ENCODE measurements around the gene CFAP99.
"Not testable (repeated sequence)": the region's sequence is repeated elsewhere in the genome, so short reads cannot be mapped to it uniquely, and the experiment has no call there.

CFAP99 gene

DNA sequence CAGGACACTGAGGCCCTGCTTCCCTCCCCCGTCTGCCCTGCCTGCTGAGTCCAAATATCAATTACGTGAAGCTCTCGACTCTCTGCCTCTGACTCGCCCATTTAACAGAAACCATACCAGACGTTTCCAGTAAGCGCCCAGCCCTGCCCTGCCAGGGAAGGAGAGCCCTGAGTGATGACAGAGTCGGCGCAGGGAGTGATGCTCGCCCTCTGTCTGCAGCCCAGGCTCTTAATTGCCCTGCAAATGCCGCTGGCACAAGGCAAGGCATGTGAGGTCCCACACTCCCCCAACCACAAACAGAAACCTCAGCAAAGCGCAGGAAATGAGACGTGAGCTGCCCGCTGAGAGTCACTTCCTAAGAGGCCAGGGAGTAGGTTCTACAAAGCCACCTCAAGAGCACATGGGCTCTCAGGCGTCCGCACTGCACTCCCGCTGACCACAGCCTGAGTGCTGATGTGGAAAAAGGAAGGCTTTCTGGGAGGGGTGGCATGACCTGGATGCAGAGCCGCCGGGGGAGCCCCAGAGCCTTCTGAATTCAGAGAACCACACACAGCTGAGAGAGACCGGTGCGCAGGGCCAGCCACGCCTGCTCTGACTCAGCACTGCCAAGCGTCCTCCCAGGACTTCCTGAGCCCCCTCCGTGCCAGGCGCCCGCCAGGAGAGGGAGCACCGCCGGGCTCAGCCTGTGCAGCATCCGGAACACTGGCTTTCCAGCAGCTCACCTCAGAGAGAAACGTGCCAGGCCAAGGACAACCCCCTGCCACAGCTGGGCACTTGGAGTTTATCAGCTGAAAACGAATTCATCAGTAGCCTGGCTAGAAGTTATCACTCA is 5.7 kb upstream of the CFAP99 start:
- DNase-seq: peak in 1 of 2 experiments; percentile 14

- no peak for DNase-seq
Measured at GRCh38 chr4:2413821-2414610, 4.7 kb upstream of the CFAP99 start.

- DNase-seq: no peak
Measured at GRCh38 chr4:2415213-2415612, 3.5 kb upstream of the CFAP99 start.

DNA sequence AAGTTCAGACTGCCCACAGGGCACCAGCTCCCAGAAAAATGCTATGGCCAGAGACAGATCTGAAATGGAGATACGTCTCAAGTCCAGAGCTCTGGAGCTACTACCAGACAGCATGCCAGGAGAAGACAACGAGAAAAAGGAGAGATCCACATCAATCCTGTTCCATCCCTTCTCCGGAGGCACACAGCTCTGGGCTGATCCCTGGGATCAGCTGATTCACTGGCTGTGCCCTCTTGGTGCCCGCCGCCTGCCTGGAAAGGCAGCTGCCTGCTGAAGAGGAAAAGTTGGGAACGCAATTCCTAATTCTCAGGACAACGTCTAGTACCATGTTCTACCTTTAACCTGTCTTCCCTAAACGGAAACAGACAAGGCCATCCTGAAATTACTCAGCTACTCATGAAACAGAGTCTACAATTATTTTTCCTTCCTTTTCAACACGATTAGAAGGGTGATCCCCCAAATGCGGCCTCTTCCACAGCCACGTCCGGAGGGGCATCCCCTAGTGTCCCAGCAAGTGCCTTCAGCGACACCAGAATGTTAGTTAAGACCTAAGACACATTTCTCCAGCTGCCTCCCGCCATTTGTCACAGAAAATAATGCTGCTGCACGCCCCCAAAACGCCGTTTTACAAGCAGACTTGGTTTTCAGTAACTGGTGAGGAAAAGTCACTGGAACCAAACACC is 2.7 kb upstream of the CFAP99 start:
- DNase-seq: no peak

DNA sequence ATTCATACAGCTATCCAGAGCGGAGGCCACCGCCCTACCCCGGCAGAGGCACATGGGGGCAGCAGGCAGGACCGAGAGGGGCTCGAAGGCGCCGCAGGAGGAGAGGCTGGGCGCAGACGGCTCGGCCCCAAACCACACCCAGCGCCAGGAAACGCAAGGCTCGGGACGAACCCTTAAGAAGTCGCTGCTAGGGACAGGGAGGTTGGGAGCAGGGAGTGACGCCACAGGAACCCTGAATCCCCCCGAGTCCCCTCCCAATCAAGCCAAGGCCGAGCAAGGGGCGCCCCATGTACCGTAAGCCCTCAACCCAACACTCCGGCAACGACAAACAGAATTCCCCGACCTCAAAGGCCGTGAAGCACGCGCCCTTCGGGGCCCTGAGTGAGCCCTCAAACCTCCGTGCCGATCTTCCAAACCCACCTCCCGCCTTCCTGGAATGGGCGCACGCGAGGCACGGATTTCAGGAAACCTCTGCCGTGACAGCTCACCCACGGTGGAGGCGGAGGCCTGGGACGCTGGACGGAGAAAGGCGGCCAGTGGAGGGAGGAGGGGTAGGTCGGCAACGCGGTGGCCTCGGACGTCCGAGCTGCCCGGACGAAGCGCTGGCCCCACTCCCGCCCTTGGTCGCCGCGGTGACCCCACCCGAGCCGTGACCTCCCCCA is 2.1 kb upstream of the CFAP99 start:
- DNase-seq: no peak

DNA sequence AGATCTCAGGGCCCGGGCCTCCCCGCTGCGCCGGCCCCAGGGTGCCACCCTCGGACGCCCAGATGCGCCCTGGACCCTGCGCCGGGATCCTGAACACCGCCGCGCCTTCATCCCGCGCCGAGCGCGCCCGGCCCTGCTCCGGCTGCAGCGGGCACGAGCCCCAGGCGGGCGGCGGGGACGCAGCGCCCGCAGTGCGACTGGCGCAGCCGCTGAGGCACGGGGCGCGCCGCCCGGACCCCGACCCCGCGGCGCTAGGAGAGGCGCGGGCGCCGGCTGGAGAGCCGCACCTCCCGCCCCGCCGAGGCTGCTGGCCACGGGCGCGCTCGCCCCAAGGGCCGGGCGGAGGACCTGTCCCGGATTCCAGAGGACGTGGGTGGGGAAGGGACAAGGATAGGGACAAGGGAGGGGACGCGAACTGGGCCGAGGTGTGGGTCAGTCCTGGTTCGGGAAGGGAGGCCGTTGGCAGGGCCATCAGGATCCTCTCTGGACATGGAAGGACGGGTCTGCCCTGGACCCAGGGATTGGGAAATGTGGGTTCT is 1.5 kb upstream of the CFAP99 start:
- DNase-seq: no peak

DNA sequence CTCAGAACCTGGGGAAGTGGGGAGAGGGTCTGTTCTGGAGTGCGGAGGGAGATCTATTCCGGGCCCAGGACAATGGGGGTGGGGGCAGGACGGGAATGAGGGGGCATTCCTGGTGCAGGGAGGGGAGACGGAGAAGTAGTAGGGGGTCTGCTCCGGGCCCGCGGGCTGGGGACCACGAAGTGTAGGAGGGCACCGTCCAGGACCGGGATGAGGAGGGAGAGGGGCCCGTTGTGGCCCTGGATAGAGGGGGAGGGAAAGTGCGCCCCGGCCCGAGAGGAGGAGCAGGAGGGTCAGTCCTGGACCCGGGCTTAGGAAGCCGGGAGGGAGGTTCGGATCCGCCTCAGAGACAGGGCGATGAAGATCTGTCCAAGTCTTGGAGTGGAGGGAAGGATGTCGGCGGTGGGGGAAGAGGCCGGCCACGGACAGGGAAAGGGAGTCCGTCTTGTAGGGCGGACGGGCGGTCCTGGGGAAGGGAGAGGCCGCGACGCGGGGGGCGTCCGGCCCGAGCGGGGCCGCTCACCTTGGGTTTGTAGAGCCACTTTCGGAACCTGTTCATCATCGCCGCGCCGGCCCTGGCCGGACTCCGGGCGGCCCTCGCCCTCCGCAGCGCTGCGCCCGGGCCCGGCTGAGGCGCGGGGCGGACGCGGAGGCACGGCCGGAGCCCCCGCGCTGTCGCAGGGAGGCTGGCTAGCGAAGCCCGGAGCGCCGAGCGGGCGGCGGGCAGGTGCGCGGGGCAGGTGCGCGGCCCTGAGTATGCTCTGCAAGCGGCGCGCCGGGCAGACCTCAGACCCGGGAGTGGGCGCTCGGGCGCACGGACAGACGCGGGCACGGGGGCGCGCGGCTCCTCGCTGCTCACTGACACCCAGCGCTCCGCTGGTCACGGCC is 748 bp upstream of the CFAP99 start, which contains the start of gene ZFYVE28:
TSS of gene ZFYVE28 (minus strand) at position 881 of the 885 bp plus-strand sequence. CDS start at position 559, 322 bp downstream.
- DNase-seq: no peak

- no peak for DNase-seq
Measured at GRCh38 chr4:2419814-2420213, 1.1 kb downstream of the CFAP99 start.

DNA sequence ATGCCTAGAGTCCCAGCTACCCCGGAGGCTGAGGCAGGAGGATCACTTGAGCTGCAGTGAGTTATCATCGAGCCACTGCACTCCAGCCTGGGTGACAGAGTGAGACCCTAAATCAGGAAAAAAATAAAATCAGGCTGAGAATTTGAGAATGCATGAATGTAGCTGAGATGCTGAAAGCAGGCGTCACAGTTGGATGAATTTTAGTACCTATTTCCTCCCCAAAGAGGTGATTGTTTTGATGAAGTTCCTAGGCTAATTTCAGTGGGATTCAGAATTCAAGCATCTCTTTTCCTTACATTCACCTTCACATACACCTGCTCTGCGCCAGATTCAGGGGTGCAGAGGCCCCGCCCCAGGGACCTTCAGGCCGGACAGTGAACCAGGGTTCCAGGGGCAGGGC is 3.2 kb downstream of the CFAP99 start:
- no peak for DNase-seq

DNA sequence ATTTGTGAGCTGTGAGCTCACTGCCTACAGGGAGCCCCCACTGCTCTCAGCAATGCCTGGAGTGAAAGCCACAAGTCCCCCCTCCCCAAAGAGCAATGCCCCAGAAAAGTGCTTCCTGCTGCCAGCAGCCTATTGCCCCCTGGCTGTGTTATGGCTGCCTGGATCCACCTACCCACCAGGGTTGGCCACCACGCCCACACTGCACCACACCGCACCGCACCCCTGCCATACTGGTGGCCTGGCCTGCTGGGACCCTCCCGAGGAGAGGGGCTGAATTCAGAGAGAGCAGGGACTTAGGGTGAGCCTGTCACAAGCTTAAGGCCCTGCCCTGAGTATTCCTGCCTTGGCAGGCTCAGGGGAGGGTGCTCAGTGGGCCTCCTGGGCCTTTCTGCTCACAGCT is 4.3 kb downstream of the CFAP99 start:
- no peak for DNase-seq

- DNase-seq: no peak
Measured at GRCh38 chr4:2423695-2424094, 4.9 kb downstream of the CFAP99 start.

GRCh38 chr4:2424581-2424980 is 5.8 kb downstream of the CFAP99 start:
- no peak for DNase-seq

DNA sequence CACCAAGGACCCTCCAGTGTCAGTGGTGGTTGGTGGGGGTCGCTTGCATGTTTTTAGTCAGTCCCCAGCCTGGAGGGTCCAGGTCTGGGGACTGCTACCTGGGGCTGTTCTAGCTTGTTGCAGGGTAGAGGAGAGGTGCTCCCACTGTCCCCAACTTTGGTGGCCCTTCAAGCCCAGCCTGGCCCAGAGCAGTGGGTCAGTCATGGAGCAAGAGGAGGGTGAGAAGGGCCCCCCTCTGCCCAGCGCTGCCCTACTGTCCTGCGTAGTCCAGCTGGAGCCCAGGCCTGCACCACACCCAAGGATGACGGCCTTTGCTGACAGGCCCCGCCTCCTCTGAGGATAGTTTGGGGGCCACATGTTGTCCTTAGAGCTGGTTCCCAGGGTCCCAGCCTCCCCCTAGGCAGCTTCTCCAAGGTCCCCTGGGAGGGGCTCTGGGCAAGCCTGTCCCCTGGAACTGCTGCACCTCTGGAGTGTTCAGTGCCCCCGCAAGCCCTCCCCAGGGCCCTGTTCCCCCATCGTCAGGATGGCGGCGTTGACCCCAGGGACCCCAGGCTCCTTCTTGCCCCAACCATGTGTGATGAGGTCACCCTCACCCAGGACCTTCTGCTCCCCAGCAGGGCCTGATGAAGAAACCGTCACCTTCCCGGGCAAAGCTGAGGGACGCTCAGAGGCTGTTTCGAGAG is 6.8 kb downstream of the CFAP99 start:
- DNase-seq: no peak

GRCh38 chr4:2426069-2426397 is 7.3 kb downstream of the CFAP99 start:
- DNase-seq: no peak

- DNase-seq: no peak
Measured at GRCh38 chr4:2426711-2427275, 8.0 kb downstream of the CFAP99 start.

- no peak for DNase-seq
Measured at GRCh38 chr4:2427383-2428334, 8.9 kb downstream of the CFAP99 start.

DNA sequence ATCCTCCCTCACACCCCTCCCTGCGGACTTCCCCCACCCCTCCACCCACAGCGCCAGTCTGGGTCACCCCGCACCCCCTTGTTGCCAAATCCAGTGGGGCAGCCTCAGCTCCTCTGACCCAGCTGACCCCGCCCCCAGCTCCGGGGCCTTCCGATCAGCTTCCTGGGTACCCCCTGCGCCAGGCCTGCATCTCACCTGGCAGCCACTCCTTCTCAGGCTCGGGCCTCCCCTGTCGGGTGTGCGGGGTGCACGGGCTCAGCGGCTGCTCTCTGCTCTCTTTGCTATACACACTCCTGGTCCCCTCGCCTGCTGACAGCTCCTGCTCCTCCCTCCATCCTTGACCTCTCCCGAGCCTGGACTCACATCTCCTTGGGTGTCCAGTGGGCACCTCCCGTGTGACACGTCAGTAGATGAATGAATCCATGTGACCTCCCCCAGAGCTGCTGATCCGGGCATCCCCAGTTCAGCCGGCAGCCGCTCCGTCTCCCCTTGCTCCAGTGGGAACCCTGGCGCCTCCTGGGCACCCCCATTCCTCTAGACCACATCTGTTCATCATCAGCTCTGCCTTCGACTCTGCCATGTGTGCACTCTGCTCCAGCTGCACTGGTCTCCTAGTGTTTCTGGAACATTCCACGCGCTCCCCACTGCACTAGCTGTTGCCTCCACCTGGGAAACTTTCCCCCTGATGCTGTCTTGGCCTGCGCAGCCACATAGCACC is 9.9 kb downstream of the CFAP99 start:
- no peak for DNase-seq

GRCh38 chr4:2429945-2430757 is 11.4 kb downstream of the CFAP99 start:
- not testable (repeated sequence) for DNase-seq

All from NCI-H446 (cell line).